Central memory CD8-positive, alpha-beta T cell (primary cell): ENCODE results near the gene ABTB2.
A peak's percentile ranks its signal among the peaks of the same experiment; 100 is the strongest.
"Not testable (repeated sequence)": the region's sequence is repeated elsewhere in the genome, so short reads cannot be mapped to it uniquely, and the experiment has no call there.

ENCODE experiments used
- ATAC-seq: fragments of 150-1000 bp; cut with Tn5 transposase; replicated peaks from 2 replicates; pipeline ENCODE4 v1.10.0; 2022; ENCODE audit warnings: mild to moderate bottlenecking, moderate FRiP score, moderate number of reproducible peaks; ENCODE audit not compliant: poor library complexity, severe bottlenecking; ENCODE audit errors: extremely low read depth
- DNase-seq, 2 donors: peaks; one replicate each; pipeline ENCODE4 v3.0.0; 2021; ENCODE audit warnings: low spot score in 2 of 2
- H3K27ac Mint-ChIP-seq: one replicate; pipeline ENCODE4 v1.8.0; 2022; ENCODE audit warnings: low read depth, mild to moderate bottlenecking, moderate library complexity, mixed read lengths
- H3K27me3 Mint-ChIP-seq: one replicate; pipeline ENCODE4 v1.8.0; 2022; ENCODE audit warnings: mixed read lengths
- H3K36me3 Mint-ChIP-seq: one replicate; pipeline ENCODE4 v1.8.0; 2022; ENCODE audit warnings: mild to moderate bottlenecking, moderate library complexity, mixed read lengths; ENCODE audit not compliant: insufficient read depth
- H3K4me1 Mint-ChIP-seq: one replicate; pipeline ENCODE4 v1.8.0; 2022; ENCODE audit warnings: mixed read lengths
- H3K4me3 Mint-ChIP-seq: one replicate; pipeline ENCODE4 v1.8.0; 2022; ENCODE audit warnings: mild to moderate bottlenecking, moderate library complexity, mixed read lengths
- H3K9me3 Mint-ChIP-seq: one replicate; pipeline ENCODE4 v1.8.0; 2022; ENCODE audit warnings: mixed read lengths

ABTB2 gene

GRCh38 chr11:34182425-34182824 is 175.4 kb downstream of the ABTB2 start:
- Mint-ChIP-seq H3K27me3 (no peaks in the 10 kb centered on the region), H3K4me1 (no peaks in the 10 kb centered on the region), H3K36me3 (no peaks in the 10 kb centered on the region), H3K9me3 (no peaks in the 10 kb centered on the region), H3K4me3 (no peak overlapping the region), H3K27ac (no peak overlapping the region)
- ATAC-seq (no peak), DNase-seq (no peak)

GRCh38 chr11:34181856-34182405 is 175.9 kb downstream of the ABTB2 start:
- no peaks in the 10 kb centered on the region for H3K27me3 Mint-ChIP-seq
- H3K4me1 Mint-ChIP-seq: no peaks in the 10 kb centered on the region
- H3K36me3 Mint-ChIP-seq: no peaks in the 10 kb centered on the region
- DNase-seq (no peak), ATAC-seq (no peak)
- no peak overlapping the region for H3K27ac Mint-ChIP-seq
- H3K4me3 Mint-ChIP-seq: no peak overlapping the region
- no peaks in the 10 kb centered on the region for H3K9me3 Mint-ChIP-seq

DNA sequence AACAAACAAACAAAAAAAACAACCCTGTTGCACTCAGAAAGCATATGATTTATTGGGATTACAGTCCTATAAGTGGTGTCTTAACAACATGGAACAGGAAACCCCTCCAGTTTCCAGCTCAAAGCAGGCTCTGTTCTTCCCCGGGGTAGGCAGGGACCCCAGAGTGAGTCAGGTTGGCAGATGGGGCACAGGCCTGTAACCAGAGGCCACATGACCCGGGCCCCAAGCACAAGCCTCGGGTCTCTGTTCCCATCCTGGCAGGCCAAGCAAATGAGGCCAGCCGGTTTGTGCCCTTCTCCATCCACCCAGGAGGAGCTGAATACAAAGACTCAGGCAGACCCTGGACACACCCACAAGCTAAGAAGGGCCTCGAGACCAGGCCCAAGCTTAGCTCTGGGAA is 176.6 kb downstream of the ABTB2 start:
- no peak overlapping the region for H3K27ac Mint-ChIP-seq
- peaks cover 2% of the 10 kb centered on the region for H3K36me3 Mint-ChIP-seq
- H3K9me3 Mint-ChIP-seq: no peaks in the 10 kb centered on the region
- no peaks in the 10 kb centered on the region for H3K27me3 Mint-ChIP-seq
- DNase-seq (no peak), ATAC-seq (no peak)
- no peak overlapping the region for H3K4me3 Mint-ChIP-seq
- no peaks in the 10 kb centered on the region for H3K4me1 Mint-ChIP-seq

GRCh38 chr11:34180814-34181165 is 177.0 kb downstream of the ABTB2 start:
- H3K9me3 Mint-ChIP-seq, H3K4me3 Mint-ChIP-seq, H3K4me1 Mint-ChIP-seq, H3K36me3 Mint-ChIP-seq, DNase-seq, ATAC-seq, H3K27ac Mint-ChIP-seq, H3K27me3 Mint-ChIP-seq: not testable (repeated sequence)

GRCh38 chr11:34180040-34180813 is 177.6 kb downstream of the ABTB2 start:
- no peaks in the 10 kb centered on the region for H3K9me3 Mint-ChIP-seq
- no peak overlapping the region for H3K4me3 Mint-ChIP-seq
- no peaks in the 10 kb centered on the region for H3K4me1 Mint-ChIP-seq
- H3K27me3 Mint-ChIP-seq: no peaks in the 10 kb centered on the region
- DNase-seq: no peak
- no peak for ATAC-seq
- no peak overlapping the region for H3K27ac Mint-ChIP-seq
- H3K36me3 Mint-ChIP-seq: peaks cover 2% of the 10 kb centered on the region

- DNase-seq (no peak), ATAC-seq (no peak)
- peaks cover 5% of the 10 kb centered on the region for H3K4me1 Mint-ChIP-seq
- H3K9me3 Mint-ChIP-seq: no peaks in the 10 kb centered on the region
- peaks cover 2% of the 10 kb centered on the region for H3K36me3 Mint-ChIP-seq
- no peak overlapping the region for H3K4me3 Mint-ChIP-seq
- H3K27ac Mint-ChIP-seq: no peak overlapping the region
- no peaks in the 10 kb centered on the region for H3K27me3 Mint-ChIP-seq
Observed at GRCh38 chr11:34179026-34179675, 178.7 kb downstream of the ABTB2 start.

- peaks cover 5% of the 10 kb centered on the region for H3K4me1 Mint-ChIP-seq
- no peaks in the 10 kb centered on the region for H3K9me3 Mint-ChIP-seq
- no peak overlapping the region for H3K27ac Mint-ChIP-seq
- ATAC-seq (no peak), DNase-seq (no peak)
- H3K27me3 Mint-ChIP-seq: no peaks in the 10 kb centered on the region
- peaks cover 2% of the 10 kb centered on the region for H3K36me3 Mint-ChIP-seq
- no peak overlapping the region for H3K4me3 Mint-ChIP-seq
Observed at GRCh38 chr11:34178209-34178821, 179.5 kb downstream of the ABTB2 start.

DNA sequence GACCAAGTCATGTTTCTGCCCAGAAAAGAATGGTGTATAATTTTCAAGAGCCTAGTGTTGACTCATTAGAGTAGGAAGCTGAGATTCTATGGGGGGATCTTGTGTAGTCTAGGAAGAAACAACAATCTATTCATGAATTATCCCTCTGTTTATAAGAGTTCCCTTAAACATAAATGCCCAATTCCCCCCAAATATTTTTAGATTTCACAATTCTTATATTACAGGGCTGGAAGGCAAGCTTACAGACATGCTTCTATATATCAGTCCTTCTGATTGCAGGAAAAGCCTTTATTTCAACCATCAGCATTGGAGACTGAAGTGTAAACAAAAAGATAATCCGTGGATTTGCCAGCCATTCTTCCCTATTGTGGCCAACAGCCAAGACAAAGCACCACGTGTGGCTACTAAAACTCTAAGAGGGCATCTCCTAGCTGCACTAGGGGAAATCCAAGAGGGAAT is 181.0 kb downstream of the ABTB2 start:
- DNase-seq (no peak), ATAC-seq (no peak)
- H3K27me3 Mint-ChIP-seq: no peaks in the 10 kb centered on the region
- no peaks in the 10 kb centered on the region for H3K9me3 Mint-ChIP-seq
- no peak overlapping the region for H3K4me3 Mint-ChIP-seq
- no peak overlapping the region for H3K27ac Mint-ChIP-seq
- H3K4me1 Mint-ChIP-seq: peaks cover 5% of the 10 kb centered on the region
- peaks cover 2% of the 10 kb centered on the region for H3K36me3 Mint-ChIP-seq

GRCh38 chr11:34175284-34176019 is 182.4 kb downstream of the ABTB2 start:
- H3K27me3 Mint-ChIP-seq: no peaks in the 10 kb centered on the region
- H3K9me3 Mint-ChIP-seq: no peaks in the 10 kb centered on the region
- peaks cover 5% of the 10 kb centered on the region for H3K4me1 Mint-ChIP-seq
- ATAC-seq (no peak), DNase-seq (no peak)
- H3K36me3 Mint-ChIP-seq: peaks cover 2% of the 10 kb centered on the region
- no peak overlapping the region for H3K4me3 Mint-ChIP-seq
- H3K27ac Mint-ChIP-seq: no peak overlapping the region

- peaks cover 5% of the 10 kb centered on the region for H3K4me1 Mint-ChIP-seq
- H3K4me3 Mint-ChIP-seq: no peak overlapping the region
- H3K9me3 Mint-ChIP-seq: no peaks in the 10 kb centered on the region
- H3K27me3 Mint-ChIP-seq: no peaks in the 10 kb centered on the region
- ATAC-seq (peak; percentile 94), DNase-seq (peak; percentile 50 to 70)
- no peak overlapping the region for H3K27ac Mint-ChIP-seq
- peaks cover 2% of the 10 kb centered on the region for H3K36me3 Mint-ChIP-seq
Observed at GRCh38 chr11:34174412-34175041, 183.3 kb downstream of the ABTB2 start.

GRCh38 chr11:34173050-34173449 is 184.8 kb downstream of the ABTB2 start:
- ATAC-seq: no peak
- Mint-ChIP-seq H3K36me3 (peaks cover 2% of the 10 kb centered on the region), H3K9me3 (no peaks in the 10 kb centered on the region), H3K27ac (no peak overlapping the region), H3K27me3 (no peaks in the 10 kb centered on the region), H3K4me3 (no peak overlapping the region), H3K4me1 (peaks cover 5% of the 10 kb centered on the region)
- no peak for DNase-seq

DNA sequence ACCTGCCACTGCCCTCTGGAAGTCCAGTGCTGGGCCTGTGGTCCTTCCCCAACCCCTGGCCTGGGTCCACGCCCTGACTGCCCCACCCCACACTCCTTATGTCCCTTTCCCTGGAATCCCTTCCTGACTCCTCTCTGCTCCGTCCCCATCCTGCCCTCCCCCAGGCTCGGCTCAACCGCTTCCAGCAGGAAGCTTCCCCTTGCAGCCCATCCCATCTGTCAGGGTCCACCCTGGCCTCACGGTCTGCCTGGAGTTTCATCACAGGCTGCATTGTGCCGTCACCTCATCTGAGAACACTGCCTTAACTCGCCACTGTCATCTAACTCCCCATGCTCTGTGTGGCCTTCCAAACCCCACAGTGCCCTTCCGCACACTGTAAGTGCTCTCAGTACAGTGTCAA is 188.1 kb downstream of the ABTB2 start:
- H3K27ac Mint-ChIP-seq: no peak overlapping the region
- ATAC-seq (no peak), DNase-seq (no peak)
- H3K4me1 Mint-ChIP-seq: peaks cover 1% of the 10 kb centered on the region
- H3K9me3 Mint-ChIP-seq: no peaks in the 10 kb centered on the region
- no peak overlapping the region for H3K4me3 Mint-ChIP-seq
- H3K27me3 Mint-ChIP-seq: peaks cover 12% of the 10 kb centered on the region
- no peaks in the 10 kb centered on the region for H3K36me3 Mint-ChIP-seq
